GM12801 (cell line): ENCODE measurements around the gene URAD.

Experiments used
- TF ChIP-seq, protein P1 (sequence below): IDR thresholded peaks from one replicate; pipeline ENCODE4 v1.5.1; 2011; ENCODE audit warnings: control low read depth; ENCODE audit not compliant: insufficient read length; ENCODE audit errors: extremely low read depth

URAD gene

DNA sequence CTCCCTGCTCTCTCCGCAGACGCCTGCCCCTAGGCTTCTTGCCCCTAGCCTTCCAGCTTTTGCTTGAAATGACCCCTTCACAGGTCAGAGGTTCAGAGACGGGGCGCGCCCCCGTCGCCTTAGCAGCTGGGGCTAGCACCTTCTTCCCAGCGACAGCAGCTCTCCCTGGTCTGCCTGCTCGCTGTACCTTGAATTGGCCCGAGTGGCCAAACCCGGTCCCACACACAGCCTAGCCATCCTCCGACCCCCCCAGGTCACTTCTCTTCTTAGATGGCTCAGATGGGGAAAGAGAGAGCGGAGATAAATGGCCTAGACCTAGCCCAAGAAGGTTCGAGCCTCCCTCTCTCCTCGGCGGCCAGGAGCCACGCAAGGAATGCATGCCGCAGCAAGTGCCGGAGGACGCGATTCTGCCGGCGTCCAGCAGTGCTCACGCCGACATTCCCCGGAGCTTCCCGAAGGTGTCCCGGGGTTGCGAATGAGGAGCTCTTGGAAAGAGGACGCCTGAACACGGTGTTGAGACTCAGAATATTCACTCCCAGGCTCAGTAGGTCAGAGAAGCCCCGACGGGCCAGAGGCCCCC, 20.7 kb downstream of the URAD start:
- TF ChIP-seq, protein P1, sequence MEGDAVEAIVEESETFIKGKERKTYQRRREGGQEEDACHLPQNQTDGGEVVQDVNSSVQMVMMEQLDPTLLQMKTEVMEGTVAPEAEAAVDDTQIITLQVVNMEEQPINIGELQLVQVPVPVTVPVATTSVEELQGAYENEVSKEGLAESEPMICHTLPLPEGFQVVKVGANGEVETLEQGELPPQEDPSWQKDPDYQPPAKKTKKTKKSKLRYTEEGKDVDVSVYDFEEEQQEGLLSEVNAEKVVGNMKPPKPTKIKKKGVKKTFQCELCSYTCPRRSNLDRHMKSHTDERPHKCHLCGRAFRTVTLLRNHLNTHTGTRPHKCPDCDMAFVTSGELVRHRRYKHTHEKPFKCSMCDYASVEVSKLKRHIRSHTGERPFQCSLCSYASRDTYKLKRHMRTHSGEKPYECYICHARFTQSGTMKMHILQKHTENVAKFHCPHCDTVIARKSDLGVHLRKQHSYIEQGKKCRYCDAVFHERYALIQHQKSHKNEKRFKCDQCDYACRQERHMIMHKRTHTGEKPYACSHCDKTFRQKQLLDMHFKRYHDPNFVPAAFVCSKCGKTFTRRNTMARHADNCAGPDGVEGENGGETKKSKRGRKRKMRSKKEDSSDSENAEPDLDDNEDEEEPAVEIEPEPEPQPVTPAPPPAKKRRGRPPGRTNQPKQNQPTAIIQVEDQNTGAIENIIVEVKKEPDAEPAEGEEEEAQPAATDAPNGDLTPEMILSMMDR, result no peak

DNA sequence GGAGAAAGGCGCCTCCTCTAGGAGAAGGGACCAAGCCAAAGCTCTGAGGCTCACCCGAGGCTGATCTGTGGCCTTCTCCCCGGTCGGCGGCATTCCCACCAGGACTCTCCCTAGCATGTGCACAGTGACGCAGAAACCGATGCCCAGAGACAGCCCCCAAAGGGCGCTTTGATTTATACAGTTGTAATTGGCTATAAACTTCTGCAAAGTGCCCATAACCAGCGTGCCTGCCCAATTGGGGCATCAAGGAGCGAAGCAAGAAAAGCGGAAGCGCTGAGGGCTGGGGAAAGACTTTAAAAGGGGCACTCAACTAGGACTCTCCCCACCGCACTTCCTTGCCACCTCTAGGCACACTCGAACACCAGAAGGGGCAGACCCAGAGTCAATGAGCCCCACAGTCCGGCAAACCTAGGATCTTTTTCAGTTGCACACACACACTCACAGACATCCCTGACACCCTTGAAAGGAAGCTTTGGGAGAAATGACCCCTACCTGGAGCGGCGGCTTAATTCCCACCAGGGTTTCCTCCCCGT, 21.2 kb downstream of the URAD start:
- TF ChIP-seq, protein P1, result no peak

DNA sequence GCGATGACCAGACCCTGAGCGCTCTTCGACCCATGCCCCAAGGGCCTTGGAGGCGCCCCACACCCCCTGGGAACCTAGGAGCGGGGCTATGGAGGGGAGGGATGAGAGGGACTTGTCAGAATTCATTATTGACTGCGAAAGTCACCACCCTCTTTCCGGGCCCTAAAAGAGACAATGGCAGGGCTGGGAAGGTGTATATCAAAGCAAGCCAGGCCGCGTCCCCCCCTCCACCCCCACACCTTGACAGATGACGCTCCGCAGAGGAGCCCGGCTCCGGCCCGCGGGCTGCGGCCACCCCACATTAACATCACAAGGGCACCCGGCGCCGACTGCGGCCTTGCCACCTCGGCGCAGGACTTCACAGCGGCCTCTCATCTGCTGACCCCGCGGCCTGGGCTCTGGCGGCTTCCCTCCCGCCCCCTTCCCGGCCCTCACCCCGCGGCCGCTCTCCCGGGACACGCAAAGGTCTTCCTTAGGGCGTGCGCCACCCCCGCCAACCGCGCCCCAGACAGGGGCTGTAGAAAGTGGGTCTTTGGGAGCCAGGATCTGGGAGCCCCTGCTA, 21.8 kb downstream of the URAD start:
- TF ChIP-seq, protein P1, result no peak

DNA sequence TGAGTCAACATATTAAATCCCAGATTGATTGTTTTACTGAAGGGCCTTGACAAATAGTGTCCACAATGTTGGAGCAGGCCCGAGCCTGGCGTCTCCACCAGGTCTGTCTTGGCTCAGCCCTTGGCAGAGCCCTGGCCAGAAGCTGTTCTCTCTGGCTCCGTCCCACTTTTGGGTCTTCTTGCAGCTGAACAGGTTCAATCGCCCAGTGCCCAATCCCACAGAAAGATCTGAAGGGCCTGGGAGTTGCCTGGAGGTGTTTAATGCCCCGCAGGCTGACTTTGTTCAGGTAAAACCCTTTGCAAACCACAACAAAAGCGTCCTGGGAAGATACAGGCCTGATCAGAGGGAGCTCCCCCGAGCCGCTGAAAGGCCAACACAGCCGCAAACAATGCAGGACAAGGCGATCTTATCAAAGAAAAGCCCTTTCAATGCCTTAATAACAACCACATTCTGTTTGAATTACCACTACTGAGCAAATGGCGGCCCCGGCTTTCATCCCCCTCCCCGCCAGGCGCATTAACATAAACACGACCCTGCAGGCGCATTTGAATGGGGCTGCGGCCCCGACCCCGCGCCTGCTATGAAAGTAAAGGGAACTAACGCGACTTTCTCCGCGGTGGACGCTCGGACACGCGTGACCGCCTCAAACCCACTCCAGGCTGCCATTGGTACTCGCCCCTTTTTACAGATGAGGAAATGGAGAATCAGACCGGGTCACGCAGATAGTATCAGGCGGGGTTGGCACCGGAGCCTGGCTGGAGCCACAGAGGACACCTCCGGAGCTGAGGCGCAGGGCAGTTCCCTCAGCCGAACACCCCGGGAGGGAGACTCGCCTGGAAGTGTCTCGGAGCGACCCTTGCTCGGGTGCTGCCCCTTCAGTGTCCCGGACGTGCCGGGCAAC, 22.5 kb downstream of the URAD start:
- TF ChIP-seq, protein P1, result no peak

DNA sequence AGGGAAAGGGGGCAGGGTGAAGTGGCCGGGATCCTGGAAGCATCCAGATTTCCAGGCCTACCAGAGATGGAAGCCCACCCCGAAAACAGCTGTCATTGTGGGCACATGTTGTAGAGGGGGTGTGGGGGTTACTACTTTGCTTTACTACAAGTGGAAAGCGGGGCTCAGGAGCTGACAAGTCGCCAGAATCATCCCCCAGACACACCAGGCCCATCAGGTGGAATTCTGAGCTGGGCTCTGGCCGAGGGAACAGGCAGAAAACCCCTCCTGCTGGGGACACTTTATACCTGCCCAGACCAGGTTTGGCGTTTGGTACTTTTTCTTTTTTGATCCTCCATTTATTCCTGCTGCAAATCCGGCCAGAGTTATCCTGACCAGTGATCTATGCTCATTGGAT, 23.2 kb downstream of the URAD start:
- TF ChIP-seq, protein P1, result no peak

DNA sequence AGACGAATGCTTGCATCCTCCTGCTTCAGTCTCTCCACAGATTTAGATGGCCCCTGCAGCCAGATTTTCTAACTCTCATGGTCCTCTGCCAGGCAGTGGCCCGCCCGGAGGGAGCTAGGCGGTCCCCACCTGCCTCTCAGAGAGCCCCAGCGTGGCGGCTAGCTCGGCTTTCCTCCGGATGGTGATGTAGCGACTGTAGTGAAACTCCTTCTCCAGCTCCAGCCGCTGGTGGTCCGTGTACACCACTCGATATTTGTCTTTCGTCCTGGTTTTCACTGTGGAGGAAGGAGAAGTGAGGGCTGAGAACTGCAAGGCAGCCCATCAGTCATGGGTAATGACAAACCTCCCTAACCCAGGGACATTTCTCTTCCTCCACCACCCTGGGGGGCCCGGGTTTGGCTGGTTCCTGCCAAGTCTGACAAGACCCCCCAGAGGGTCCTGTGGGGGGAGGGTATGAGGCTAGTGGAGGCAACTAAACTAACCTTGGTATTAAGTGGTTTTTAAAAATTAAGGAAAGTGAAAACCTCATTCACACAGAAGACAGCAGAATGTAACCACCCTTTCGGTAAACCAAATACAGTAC, 23.7 kb downstream of the URAD start:
- TF ChIP-seq, protein P1, result no peak

DNA sequence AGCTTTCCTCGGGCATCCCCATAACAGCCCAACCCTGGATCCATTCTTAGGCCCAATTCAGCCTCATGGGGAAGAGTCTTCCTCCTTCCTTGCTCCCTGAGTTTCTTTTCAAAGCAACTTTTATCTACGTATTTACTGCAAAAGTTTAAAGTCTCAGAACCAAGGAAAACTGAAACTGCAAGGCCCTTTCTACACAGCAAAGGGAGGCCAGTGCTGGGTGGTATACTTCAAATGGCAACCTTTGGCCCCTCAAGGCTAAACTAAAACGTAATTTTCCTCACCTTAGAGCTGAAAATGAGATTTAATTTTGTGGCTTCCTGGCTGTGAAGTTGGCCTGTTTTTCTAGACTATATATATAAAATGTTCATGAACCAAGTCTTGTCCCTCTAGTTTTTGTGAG, 25.0 kb downstream of the URAD start:
- TF ChIP-seq, protein P1, result no peak
